ENCODE data around the gene APH1B.
"Not testable (repeated sequence)": the region's sequence is repeated elsewhere in the genome, so short reads cannot be mapped to it uniquely, and the experiment has no call there.

Gene APH1B

GRCh38 chr15:63320981-63321380 is 43.6 kb downstream of the APH1B start:
- DNase-seq; H2BK15ac ChIP-seq (replicated peaks; ENCODE audit: low read depth); H2AK5ac ChIP-seq (ENCODE audit: low read length); H4K8ac ChIP-seq (ENCODE audit: low read depth, low read length); H3K4me3 ChIP-seq (ENCODE audit: low read length); H3K79me2 ChIP-seq (ENCODE audit: control insufficient read depth, insufficient read depth, low read length); H3K4me1 ChIP-seq (ENCODE audit: control insufficient read depth, low read depth, low read length); H3K27me3 ChIP-seq (ENCODE audit: insufficient read depth, low read length, poor library complexity); H3K23ac ChIP-seq (ENCODE audit: low read length); H3K18ac ChIP-seq (ENCODE audit: low read length); H3K9ac ChIP-seq (ENCODE audit: low read length); H4K5ac ChIP-seq (ENCODE audit: low read length); H2BK120ac ChIP-seq (ENCODE audit: low read depth, low read length); H3K27ac ChIP-seq (ENCODE audit: low read depth, low read length); H3K4ac ChIP-seq (ENCODE audit: low read depth, low read length); H3K36me3 ChIP-seq (ENCODE audit: control insufficient read depth, insufficient read depth, low read length); H3K56ac ChIP-seq (ENCODE audit: low read length); H2BK5ac ChIP-seq (ENCODE audit: low read length); H3K4me2 ChIP-seq (ENCODE audit: low read length); H3K79me1 ChIP-seq (ENCODE audit: low read length): not testable (repeated sequence)
- no CpG with 5 or more reads among the region's 11 CpGs for WGBS (ENCODE audit: extremely low coverage, insufficient coverage, low lambda C conversion rate)

- Histone ChIP-seq H2BK5ac (ENCODE audit: low read length) (no peak overlapping the region), H3K79me2 (ENCODE audit: control insufficient read depth, insufficient read depth, low read length) (no peaks in the 10 kb centered on the region)
- WGBS (ENCODE audit: extremely low coverage, insufficient coverage, low lambda C conversion rate), result no CpG with 5 or more reads among the region's 29 CpGs
Observed at GRCh38 chr15:63321462-63321861, 44.1 kb downstream of the APH1B start.

GRCh38 chr15:63322541-63322940 is 45.1 kb downstream of the APH1B start:
- no peak overlapping the region for H3K27ac ChIP-seq (ENCODE audit: low read depth, low read length)
- no peak overlapping the region for H2BK5ac ChIP-seq (ENCODE audit: low read length)
- no peak overlapping the region for H2BK120ac ChIP-seq (ENCODE audit: low read depth, low read length)
- H3K18ac ChIP-seq (ENCODE audit: low read length), result no peak overlapping the region
- H2BK15ac ChIP-seq (replicated peaks; ENCODE audit: low read depth), result no peak overlapping the region
- H2AK5ac ChIP-seq (ENCODE audit: low read length), result no peak overlapping the region
- H3K4me1 ChIP-seq (ENCODE audit: control insufficient read depth, low read depth, low read length), result no peaks in the 10 kb centered on the region
- H3K56ac ChIP-seq (ENCODE audit: low read length), result no peak overlapping the region
- no peak overlapping the region for H3K4me3 ChIP-seq (ENCODE audit: low read length)
- H3K4me2 ChIP-seq (ENCODE audit: low read length), result no peak overlapping the region
- H3K23ac ChIP-seq (ENCODE audit: low read length), result no peak overlapping the region
- no peaks in the 10 kb centered on the region for H3K79me2 ChIP-seq (ENCODE audit: control insufficient read depth, insufficient read depth, low read length)
- H3K27me3 ChIP-seq (ENCODE audit: insufficient read depth, low read length, poor library complexity), result no peaks in the 10 kb centered on the region
- no peaks in the 10 kb centered on the region for H3K79me1 ChIP-seq (ENCODE audit: low read length)
- H3K36me3 ChIP-seq (ENCODE audit: control insufficient read depth, insufficient read depth, low read length), result no peaks in the 10 kb centered on the region
- H4K5ac ChIP-seq (ENCODE audit: low read length), result no peak overlapping the region
- no peak for DNase-seq
- WGBS (ENCODE audit: extremely low coverage, insufficient coverage, low lambda C conversion rate), result no CpG with 5 or more reads among the region's 4 CpGs
- no peak overlapping the region for H3K4ac ChIP-seq (ENCODE audit: low read depth, low read length)
- H3K9ac ChIP-seq (ENCODE audit: low read length), result no peak overlapping the region
- no peak overlapping the region for H4K8ac ChIP-seq (ENCODE audit: low read depth, low read length)

More at GRCh38 chr15:63321462-63321861, 44.1 kb downstream of the APH1B start:
- H3K4me1 ChIP-seq (ENCODE audit: control insufficient read depth, low read depth, low read length), result no peaks in the 10 kb centered on the region
- H3K36me3 ChIP-seq (ENCODE audit: control insufficient read depth, insufficient read depth, low read length), result no peaks in the 10 kb centered on the region
- no peaks in the 10 kb centered on the region for H3K79me1 ChIP-seq (ENCODE audit: low read length)
- no peak overlapping the region for H3K23ac ChIP-seq (ENCODE audit: low read length)
- H3K4ac ChIP-seq (ENCODE audit: low read depth, low read length), result no peak overlapping the region
- H3K4me3 ChIP-seq (ENCODE audit: low read length), result no peak overlapping the region
- no peaks in the 10 kb centered on the region for H3K27me3 ChIP-seq (ENCODE audit: insufficient read depth, low read length, poor library complexity)
- no peak for DNase-seq
- no peak overlapping the region for H4K5ac ChIP-seq (ENCODE audit: low read length)
- no peak overlapping the region for H2BK15ac ChIP-seq (replicated peaks; ENCODE audit: low read depth)
- no peak overlapping the region for H2AK5ac ChIP-seq (ENCODE audit: low read length)
- no peak overlapping the region for H3K56ac ChIP-seq (ENCODE audit: low read length)
- H3K18ac ChIP-seq (ENCODE audit: low read length), result no peak overlapping the region
- H3K27ac ChIP-seq (ENCODE audit: low read depth, low read length), result no peak overlapping the region
- H3K4me2 ChIP-seq (ENCODE audit: low read length), result no peak overlapping the region
- H2BK120ac ChIP-seq (ENCODE audit: low read depth, low read length), result no peak overlapping the region
- no peak overlapping the region for H4K8ac ChIP-seq (ENCODE audit: low read depth, low read length)
- H3K9ac ChIP-seq (ENCODE audit: low read length), result no peak overlapping the region

- Histone ChIP-seq H3K4me2 (ENCODE audit: low read length) (no peak overlapping the region), H3K4me1 (ENCODE audit: control insufficient read depth, low read depth, low read length) (no peaks in the 10 kb centered on the region), H4K8ac (ENCODE audit: low read depth, low read length) (no peak overlapping the region), H3K79me1 (ENCODE audit: low read length) (no peaks in the 10 kb centered on the region), H3K4me3 (ENCODE audit: low read length) (no peak overlapping the region), H3K4ac (ENCODE audit: low read depth, low read length) (no peak overlapping the region), H3K36me3 (ENCODE audit: control insufficient read depth, insufficient read depth, low read length) (no peaks in the 10 kb centered on the region), H3K79me2 (ENCODE audit: control insufficient read depth, insufficient read depth, low read length) (no peaks in the 10 kb centered on the region), H2BK15ac (replicated peaks; ENCODE audit: low read depth) (no peak overlapping the region), H2BK5ac (ENCODE audit: low read length) (no peak overlapping the region), H4K5ac (ENCODE audit: low read length) (no peak overlapping the region), H3K23ac (ENCODE audit: low read length) (no peak overlapping the region), H3K27ac (ENCODE audit: low read depth, low read length) (no peak overlapping the region), H2AK5ac (ENCODE audit: low read length) (no peak overlapping the region), H2BK120ac (ENCODE audit: low read depth, low read length) (no peak overlapping the region), H3K56ac (ENCODE audit: low read length) (no peak overlapping the region), H3K18ac (ENCODE audit: low read length) (no peak overlapping the region), H3K9ac (ENCODE audit: low read length) (no peak overlapping the region), H3K27me3 (ENCODE audit: insufficient read depth, low read length, poor library complexity) (no peaks in the 10 kb centered on the region)
- no CpG with 5 or more reads among the region's 9 CpGs for WGBS (ENCODE audit: extremely low coverage, insufficient coverage, low lambda C conversion rate)
- no peak for DNase-seq
Observed at GRCh38 chr15:63323798-63324563, 46.6 kb downstream of the APH1B start.

- Histone ChIP-seq H4K8ac (ENCODE audit: low read depth, low read length) (no peak overlapping the region), H3K27me3 (ENCODE audit: insufficient read depth, low read length, poor library complexity) (no peaks in the 10 kb centered on the region), H3K4me2 (ENCODE audit: low read length) (no peak overlapping the region), H3K79me2 (ENCODE audit: control insufficient read depth, insufficient read depth, low read length) (no peaks in the 10 kb centered on the region), H3K56ac (ENCODE audit: low read length) (no peak overlapping the region), H3K4me3 (ENCODE audit: low read length) (no peak overlapping the region), H3K79me1 (ENCODE audit: low read length) (no peaks in the 10 kb centered on the region), H2AK5ac (ENCODE audit: low read length) (no peak overlapping the region), H3K36me3 (ENCODE audit: control insufficient read depth, insufficient read depth, low read length) (no peaks in the 10 kb centered on the region), H2BK5ac (ENCODE audit: low read length) (no peak overlapping the region), H2BK15ac (replicated peaks; ENCODE audit: low read depth) (no peak overlapping the region), H3K18ac (ENCODE audit: low read length) (no peak overlapping the region), H3K4me1 (ENCODE audit: control insufficient read depth, low read depth, low read length) (no peaks in the 10 kb centered on the region), H4K5ac (ENCODE audit: low read length) (no peak overlapping the region), H3K23ac (ENCODE audit: low read length) (no peak overlapping the region), H3K9ac (ENCODE audit: low read length) (no peak overlapping the region), H3K4ac (ENCODE audit: low read depth, low read length) (no peak overlapping the region), H3K27ac (ENCODE audit: low read depth, low read length) (no peak overlapping the region), H2BK120ac (ENCODE audit: low read depth, low read length) (no peak overlapping the region)
- no CpG with 5 or more reads among the region's 7 CpGs for WGBS (ENCODE audit: extremely low coverage, insufficient coverage, low lambda C conversion rate)
- no peak for DNase-seq
Observed at GRCh38 chr15:63324770-63325169, 47.4 kb downstream of the APH1B start.

Data from mesendoderm (in vitro differentiated cells).